GM19099 (cell line): Measurements from ENCODE around the gene TEX22.

Experiments used
- POLR2A ChIP-seq: IDR thresholded peaks from 3 replicates; pipeline ENCODE4 v1.6.1; 2011; ENCODE audit warnings: low read depth; ENCODE audit not compliant: insufficient read length; ENCODE audit errors: extremely low read depth

Gene TEX22

DNA sequence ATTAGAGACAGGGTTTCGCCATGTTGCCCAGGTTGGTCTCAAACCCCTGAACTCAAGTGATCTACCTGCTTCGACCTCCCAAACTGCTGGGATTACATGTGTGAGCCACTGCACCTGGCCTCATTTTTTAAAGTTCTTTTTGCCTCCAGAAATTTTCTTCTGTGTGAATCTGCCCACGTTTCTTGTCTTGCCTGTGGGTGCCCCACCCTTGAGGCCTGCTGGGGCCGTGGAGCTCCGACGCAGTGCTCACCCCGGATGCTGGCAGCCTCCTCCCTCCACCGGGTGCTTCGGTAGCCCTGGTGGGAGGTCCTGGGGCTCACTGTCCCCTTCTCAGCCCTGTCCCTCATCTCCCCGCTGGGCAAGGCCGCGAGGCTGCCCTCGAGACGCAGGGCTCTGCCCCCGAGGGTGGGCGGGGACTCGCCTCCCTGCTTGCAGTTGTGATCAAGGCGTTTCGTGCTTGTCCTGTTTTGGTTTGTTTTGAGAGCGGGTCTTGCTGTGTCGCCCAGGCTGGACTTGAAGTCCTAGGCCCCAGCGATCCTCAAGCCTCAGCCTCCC lies 56.8 kb downstream of the TEX22 start:
- no peak for TF ChIP-seq POLR2A

DNA sequence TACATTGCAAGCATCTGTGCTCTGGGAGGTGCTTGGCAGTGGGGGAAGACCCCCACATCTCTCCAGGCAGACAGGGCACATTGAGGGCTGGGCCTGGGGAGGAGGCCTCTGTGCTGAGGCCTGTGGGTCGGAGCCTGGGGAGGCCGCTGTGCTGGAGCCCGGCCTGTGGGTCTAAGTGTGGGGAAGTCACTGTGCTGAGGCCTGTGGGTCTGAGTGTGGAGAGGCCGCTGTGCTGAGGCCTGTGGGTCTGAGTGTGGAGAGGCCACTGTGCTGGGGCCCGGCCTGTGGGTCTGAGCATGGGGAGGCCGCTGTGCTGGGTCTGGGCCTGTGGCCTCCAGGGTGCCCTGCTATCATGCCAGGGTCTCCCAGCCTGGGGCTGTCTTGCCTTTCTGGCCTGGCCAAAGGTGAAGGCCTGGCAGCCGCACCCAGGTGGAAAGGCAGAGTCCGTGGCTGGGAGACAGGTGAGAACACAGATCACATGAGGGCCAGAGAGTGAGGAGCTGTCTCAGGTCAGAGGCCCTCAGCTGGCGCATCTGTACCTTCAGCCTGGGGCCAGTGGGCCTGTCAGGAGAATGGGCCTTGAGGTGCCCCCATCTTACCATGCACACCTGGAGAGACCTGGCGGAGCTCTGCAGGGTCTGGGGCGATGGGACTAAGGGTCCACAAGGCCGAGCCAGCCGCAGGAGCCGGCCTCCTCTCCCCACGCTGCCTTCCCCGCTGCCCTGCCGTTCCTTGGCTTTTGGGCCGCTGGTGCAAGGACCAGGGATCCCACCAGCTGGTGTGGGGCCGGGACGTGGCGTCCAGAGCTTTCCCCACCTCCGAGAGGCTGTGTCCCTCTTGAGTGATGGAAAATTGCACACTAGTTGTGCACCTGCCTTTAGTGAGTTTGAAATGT lies 57.7 kb downstream of the TEX22 start:
- TF ChIP-seq POLR2A: no peak

DNA sequence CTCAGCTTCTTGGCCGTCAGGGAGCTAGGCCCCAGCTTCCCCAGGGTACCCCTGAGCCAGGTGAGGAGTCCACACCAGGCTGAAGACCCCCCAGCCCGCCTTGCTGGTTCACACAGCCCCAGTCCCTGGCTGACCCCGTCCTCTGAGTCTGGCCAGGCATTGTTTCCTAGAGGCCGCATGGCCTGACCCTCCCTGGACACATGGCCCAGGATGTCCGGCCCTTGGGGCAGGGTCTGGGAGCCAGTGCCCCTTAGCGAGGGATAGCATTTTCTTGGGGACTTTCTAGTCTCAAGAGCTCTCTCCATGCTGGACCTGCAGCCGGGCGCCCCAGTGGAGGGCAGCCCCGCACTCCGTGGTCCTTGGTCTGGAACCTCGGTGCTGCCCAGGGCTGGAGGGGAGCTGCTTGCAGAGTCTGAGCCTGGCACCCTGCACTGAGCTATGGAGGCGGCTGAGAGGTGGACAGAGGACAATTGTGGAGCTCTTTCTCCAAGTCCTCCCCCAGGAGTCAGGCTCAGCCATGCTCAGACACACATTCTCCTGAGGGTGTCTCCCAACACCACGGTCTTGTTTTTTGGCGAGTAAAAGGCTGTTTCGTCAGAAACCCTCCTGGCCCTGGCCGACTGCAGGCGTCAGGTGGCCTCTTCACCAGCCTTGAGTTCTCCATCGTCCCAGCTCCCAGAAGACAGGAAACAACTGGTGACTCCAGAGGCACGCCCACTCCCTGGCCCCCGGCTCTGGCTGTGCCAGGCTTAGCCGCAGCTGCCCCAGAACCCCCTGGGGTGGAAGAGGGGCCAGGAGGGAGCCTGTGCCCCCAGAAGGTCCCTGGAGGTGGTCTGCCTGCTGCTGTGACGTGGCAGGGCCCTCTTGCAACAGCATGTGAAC lies 58.6 kb downstream of the TEX22 start:
- TF ChIP-seq POLR2A: no peak

DNA sequence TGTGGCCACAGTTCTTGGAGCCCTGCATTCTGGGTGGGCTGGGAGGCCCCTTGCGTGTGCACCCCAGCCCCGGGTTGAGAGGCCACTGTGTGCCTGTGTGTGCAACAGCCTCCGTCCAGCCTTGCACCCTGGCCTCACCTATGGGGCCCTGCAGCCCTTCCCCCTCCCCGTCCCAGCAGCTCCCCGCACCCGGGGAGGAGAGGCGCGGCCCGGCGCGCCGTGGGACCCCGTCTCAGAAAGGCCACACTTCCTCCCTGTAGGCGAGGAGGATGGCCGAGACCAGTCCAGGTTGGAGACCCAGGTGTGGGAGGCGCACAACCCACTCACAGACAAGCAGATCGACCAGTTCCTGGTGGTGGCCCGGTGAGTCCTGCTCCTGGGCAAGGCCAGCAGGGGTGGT lies 59.7 kb downstream of the TEX22 start:
- no peak for TF ChIP-seq POLR2A

DNA sequence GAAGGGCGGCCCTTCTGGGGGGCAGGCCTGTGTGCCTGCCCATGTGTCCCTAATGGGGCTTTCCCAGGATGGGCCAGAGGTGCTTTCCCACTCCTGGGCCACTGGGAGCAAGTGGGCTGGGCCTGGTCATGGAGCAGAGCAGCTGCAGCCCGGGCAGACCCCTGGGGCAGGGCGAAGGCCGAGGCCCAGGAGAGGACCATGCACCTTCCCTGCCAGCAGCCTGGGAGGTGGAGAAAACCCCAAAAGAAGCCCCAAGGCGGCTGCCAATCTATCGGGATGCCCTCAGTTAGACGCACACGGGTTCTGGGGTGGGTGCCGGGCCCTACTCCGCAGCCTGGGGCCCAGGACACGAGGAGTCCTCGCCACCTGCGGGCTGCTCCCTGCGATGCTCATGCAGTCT lies 60.2 kb downstream of the TEX22 start:
- TF ChIP-seq POLR2A: no peak

DNA sequence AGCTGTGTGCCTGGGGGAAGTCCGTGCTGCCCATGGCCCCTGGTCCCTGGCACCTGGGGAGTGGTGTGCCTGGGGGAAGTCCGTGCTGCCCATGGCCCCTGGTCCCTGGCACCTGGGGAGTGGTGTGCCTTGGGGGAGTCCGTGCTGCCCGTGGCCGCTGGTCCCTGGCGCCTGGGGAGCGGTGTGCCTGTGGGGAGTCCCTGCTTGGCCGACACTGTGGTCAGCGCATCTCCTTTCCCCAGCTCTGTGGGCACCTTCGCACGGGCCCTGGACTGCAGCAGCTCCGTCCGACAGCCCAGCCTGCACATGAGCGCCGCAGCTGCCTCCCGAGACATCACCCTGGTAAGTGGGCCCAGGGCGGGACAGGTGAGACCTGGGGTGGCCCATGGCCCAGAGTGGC lies 61.8 kb downstream of the TEX22 start:
- no peak for TF ChIP-seq POLR2A

DNA sequence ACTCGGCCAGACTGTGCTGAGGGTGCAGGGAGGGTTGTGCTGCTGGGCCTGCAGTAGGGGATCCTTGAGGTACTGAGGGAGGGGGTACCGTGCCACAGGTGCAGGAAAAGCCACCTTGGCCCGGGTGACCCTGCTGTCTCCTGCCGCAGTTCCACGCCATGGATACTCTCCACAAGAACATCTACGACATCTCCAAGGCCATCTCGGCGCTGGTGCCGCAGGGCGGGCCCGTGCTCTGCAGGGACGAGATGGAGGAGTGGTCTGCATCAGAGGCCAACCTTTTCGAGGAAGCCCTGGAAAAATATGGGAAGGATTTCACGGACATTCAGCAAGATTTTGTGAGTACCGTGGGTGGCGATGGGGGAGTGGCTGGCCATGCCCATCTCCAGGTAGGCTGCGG lies 62.3 kb downstream of the TEX22 start:
- no peak for TF ChIP-seq POLR2A

DNA sequence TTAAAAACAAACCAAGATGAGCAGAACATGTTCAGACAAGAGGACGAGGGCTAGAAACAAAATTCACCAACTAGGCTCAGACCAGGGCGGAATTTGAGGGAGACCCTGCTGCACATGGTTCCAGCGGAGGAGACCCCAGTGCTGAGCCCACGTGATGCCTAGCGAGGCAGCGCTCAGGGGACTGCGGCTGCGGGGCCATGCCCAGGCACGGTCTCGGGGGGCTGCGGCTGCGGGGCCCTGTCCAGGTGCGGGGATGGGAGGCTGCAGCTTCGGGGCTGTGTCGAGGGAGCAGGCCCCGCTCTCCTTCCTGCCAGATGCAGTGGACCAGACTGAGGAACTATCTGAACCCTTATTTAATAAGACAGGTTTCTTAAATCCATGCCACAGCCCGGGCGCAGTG lies 63.6 kb downstream of the TEX22 start:
- no peak for TF ChIP-seq POLR2A
